WTC11 (cell line): ENCODE measurements around the gene PXYLP1. TPM values are rescaled to one million over a fixed set of nuclear protein-coding genes. Genes with fewer than 3 reads are reported as not detected.

Source experiments
- ATAC-seq: fragments of 200-7000 bp; cut with Tn5 transposase; 2 replicates; pipeline ENCODE4 v1.10.0; 2021; ENCODE audit warnings: mild to moderate bottlenecking, moderate library complexity
- CTCF ChIA-PET: fragments of 300-600 bp; sonication (Branson Sonifier 250); formaldehyde crosslinking; loops from one replicate; lab custom pipeline; 2021; ENCODE audit warnings: antibody characterized with exemption; lab: Charles Lee
- POLR2A ChIA-PET: fragments of 350-600 bp; sonication (Branson Sonifier 250); formaldehyde crosslinking; loops from one replicate; lab custom pipeline; 2021; ENCODE audit warnings: antibody characterized with exemption; lab: Charles Lee
- DNase-seq: peaks from one replicate; pipeline ENCODE4 v3.0.0; 2021; ENCODE audit warnings: low spot score
- H3K27ac Mint-ChIP-seq: 2 replicates; pipeline ENCODE4 v1.8.0; 2021; ENCODE audit warnings: mixed read lengths
- H3K27me3 Mint-ChIP-seq: 2 replicates; pipeline ENCODE4 v1.8.0; 2021; ENCODE audit warnings: low read depth, mild to moderate bottlenecking, moderate library complexity, mixed read lengths
- H3K36me3 Mint-ChIP-seq: 2 replicates; pipeline ENCODE4 v1.8.0; 2021; ENCODE audit warnings: mixed read lengths
- H3K4me1 Mint-ChIP-seq: 2 replicates; pipeline ENCODE4 v1.8.0; 2022; ENCODE audit warnings: mixed read lengths
- H3K4me3 Mint-ChIP-seq: 2 replicates; pipeline ENCODE4 v1.8.0; 2021; ENCODE audit warnings: mild to moderate bottlenecking, moderate library complexity, mixed read lengths
- H3K9me3 Mint-ChIP-seq: 2 replicates; pipeline ENCODE4 v1.8.0; 2021; ENCODE audit warnings: mixed read lengths
- AR ChIP-seq: fragments of 250-450 bp; sonication (Bioruptor Pico); IDR thresholded peaks from 2 replicates; pipeline ENCODE4 v1.9.0; 2021; ENCODE audit warnings: mild to moderate bottlenecking
- E2F4 ChIP-seq: sonication (generic); formaldehyde crosslinking; IDR thresholded peaks from 2 replicates; pipeline ENCODE4 v1.8.1; 2022; ENCODE audit warnings: low read depth, mild to moderate bottlenecking, moderate library complexity, missing genetic modification reagents, borderline replicate concordance
- E2F5 ChIP-seq: sonication (generic); formaldehyde crosslinking; IDR thresholded peaks from 2 replicates; pipeline ENCODE4 v1.8.1; 2022; ENCODE audit warnings: mild to moderate bottlenecking, moderate library complexity, missing genetic modification reagents
- EMX1 ChIP-seq: fragments of 250-450 bp; sonication (Bioruptor Pico); IDR thresholded peaks from 2 replicates; pipeline ENCODE4 v1.8.0; 2021; ENCODE audit warnings: mild to moderate bottlenecking
- ERG ChIP-seq: fragments of 250-450 bp; sonication (Bioruptor Pico); IDR thresholded peaks from 2 replicates; pipeline ENCODE4 v1.8.0; 2021; ENCODE audit warnings: mild to moderate bottlenecking
- ESRRA ChIP-seq: sonication (generic); formaldehyde crosslinking; IDR thresholded peaks from 2 replicates; pipeline ENCODE4 v1.8.1; 2022; ENCODE audit warnings: mild to moderate bottlenecking, missing genetic modification reagents, borderline replicate concordance
- GRHL2 ChIP-seq: fragments of 250-450 bp; sonication (Bioruptor Pico); IDR thresholded peaks from 2 replicates; pipeline ENCODE4 v1.8.0; 2022; ENCODE audit warnings: mild to moderate bottlenecking, moderate library complexity; ENCODE audit not compliant: insufficient replicate concordance, severe bottlenecking
- IRF2 ChIP-seq: sonication (generic); formaldehyde crosslinking; IDR thresholded peaks from 2 replicates; pipeline ENCODE4 v1.8.0; 2022; ENCODE audit warnings: low read depth, missing genetic modification reagents, borderline replicate concordance
- KAT7 ChIP-seq: sonication (generic); formaldehyde crosslinking; IDR thresholded peaks from 2 replicates; pipeline ENCODE4 v1.8.1; 2023; ENCODE audit warnings: missing genetic modification reagents, mild to moderate bottlenecking, borderline replicate concordance
- NFATC4 ChIP-seq: fragments of 250-450 bp; sonication (Bioruptor Pico); IDR thresholded peaks from 2 replicates; pipeline ENCODE4 v1.9.0; 2021; ENCODE audit warnings: mild to moderate bottlenecking
- NR2C2 ChIP-seq: sonication (generic); formaldehyde crosslinking; IDR thresholded peaks from 2 replicates; pipeline ENCODE4 v1.8.0; 2022; ENCODE audit warnings: mild to moderate bottlenecking, missing genetic modification reagents
- NR3C1 ChIP-seq: sonication (generic); formaldehyde crosslinking; conservative IDR thresholded peaks from 2 replicates; pipeline ENCODE4 v1.8.1; 2023; ENCODE audit warnings: low read depth, mild to moderate bottlenecking, missing genetic modification reagents
- PRDM15 ChIP-seq: sonication (generic); formaldehyde crosslinking; IDR thresholded peaks from 2 replicates; pipeline ENCODE4 v1.8.0; 2022; ENCODE audit warnings: missing genetic modification reagents
- STAT6 ChIP-seq: sonication (generic); formaldehyde crosslinking; conservative IDR thresholded peaks from 2 replicates; pipeline ENCODE4 v1.8.1; 2023; ENCODE audit warnings: mild to moderate bottlenecking, low read depth, missing genetic modification reagents, moderate library complexity
- ZMAT4 ChIP-seq: fragments of 250-450 bp; sonication (Bioruptor Pico); IDR thresholded peaks from 2 replicates; pipeline ENCODE4 v1.9.0; 2021; ENCODE audit warnings: mild to moderate bottlenecking
- ZNF219 ChIP-seq: sonication (generic); formaldehyde crosslinking; IDR thresholded peaks from 2 replicates; pipeline ENCODE4 v1.8.0; 2023; ENCODE audit warnings: missing genetic modification reagents, mild to moderate bottlenecking, borderline replicate concordance
- ZNF263 ChIP-seq: sonication (generic); formaldehyde crosslinking; IDR thresholded peaks from 2 replicates; pipeline ENCODE4 v1.8.1; 2022; ENCODE audit warnings: low read depth, mild to moderate bottlenecking, moderate library complexity, missing genetic modification reagents
- ZNF532 ChIP-seq: fragments of 250-450 bp; sonication (Bioruptor Pico); IDR thresholded peaks from 2 replicates; pipeline ENCODE4 v1.9.0; 2021; ENCODE audit warnings: mild to moderate bottlenecking, borderline replicate concordance
- total RNA-seq: library from RNA; stranded (reverse); gene quantifications from 3 replicates; pipeline ENCODE4 v1.2.3, GENCODE V29; 2021

Gene PXYLP1
- total RNA-seq, 1 experiment from 2014 or later: 20.1 TPM

- TF ChIP-seq ZNF532 (CRISPR knock-in tag): no peak
Observed at GRCh38 chr3:141223673-141224166, 7.9 kb upstream of the PXYLP1 start (continued).

- Mint-ChIP-seq H3K27ac (no peak overlapping the region), H3K9me3 (peaks cover 42% of the 10 kb centered on the region), H3K27me3 (peaks cover 23% of the 10 kb centered on the region), H3K36me3 (peaks cover 7% of the 10 kb centered on the region), H3K4me3 (no peak overlapping the region), H3K4me1 (peaks cover 36% of the 10 kb centered on the region)
- no peak for DNase-seq
- ATAC-seq: no peak
- CTCF ChIA-PET: no interaction called here
- POLR2A ChIA-PET: no interaction called here
- TF ChIP-seq EMX1: no peak
- no peak for TF ChIP-seq GRHL2 (CRISPR knock-in tag)
- no peak for TF ChIP-seq ZNF219 (CRISPR knock-in tag)
- no peak for TF ChIP-seq ZNF263 (CRISPR knock-in tag)
- no peak for TF ChIP-seq ESRRA
- TF ChIP-seq NFATC4: no peak
- TF ChIP-seq AR: no peak
- TF ChIP-seq E2F4 (CRISPR knock-in tag): no peak
- TF ChIP-seq IRF2: no peak
- no peak for TF ChIP-seq STAT6 (CRISPR knock-in tag)
- no peak for TF ChIP-seq PRDM15 (CRISPR knock-in tag)
- TF ChIP-seq ZMAT4 (CRISPR knock-in tag): no peak
- no peak for TF ChIP-seq NR2C2 (CRISPR knock-in tag)
- no peak for TF ChIP-seq ERG
- no peak for TF ChIP-seq NR3C1 (CRISPR knock-in tag)
- TF ChIP-seq KAT7: no peak
- TF ChIP-seq E2F5 (CRISPR knock-in tag): no peak
Observed at GRCh38 chr3:141225939-141226338, 5.7 kb upstream of the PXYLP1 start.
